ENCODE data around the gene FRMD3. TPM values are rescaled to one million over a fixed set of nuclear protein-coding genes. Genes with fewer than 3 reads are reported as not detected.

The FRMD3 gene
- total RNA-seq, 1 experiment from 2014 or later: 14.5 TPM

- DNase-seq (ENCODE audit: low read depth, low spot score): no peak
- TF ChIP-seq CTCF (IDR thresholded peaks at IDR 0.05) (no peak), SIN3A (IDR thresholded peaks at IDR 0.05; ENCODE audit: borderline replicate concordance, insufficient read depth, low read depth, low read length) (no peak), TCF7L2 (IDR thresholded peaks at IDR 0.05; ENCODE audit: low read depth, low read length) (no peak), POLR2AphosphoS5 (IDR thresholded peaks at IDR 0.05; ENCODE audit: low read depth, low read length) (no peak), REST (IDR thresholded peaks at IDR 0.05; ENCODE audit: insufficient read depth in 1 of 2, low read depth in 2 of 2, low read length in 1 of 2) (no peak)
- intact Hi-C loops (cut with micrococcal nuclease; ENCODE audit: unreplicated experiment) (loop anchor here (5.0 kb wide), 1 partner anchor 199 kb away; no protein-coding TSS in a partner anchor), in situ Hi-C loops (cut with HindIII; ENCODE audit: low pct_unique_long_range_greater_than_20kb, low sequenced_read_pairs) (no loop called here)
- CTCF ChIA-PET: no interaction called here
- BruUV-seq (replicated peaks): no TSS peak
- Histone ChIP-seq H3K27me3 (ENCODE audit: control insufficient read depth, insufficient read depth, low read length) (no peaks in the 10 kb centered on the region), H3K4me1 (ENCODE audit: control insufficient read depth, insufficient read depth, low read length) (peaks cover 15% of the 10 kb centered on the region), H3K4me3 (ENCODE audit: low read depth in 2 of 2, low read length in 2 of 2) (peak overlapping the region; percentile 18 to 74; a peak in 3 of 4 replicates), H3K36me3 (ENCODE audit: control insufficient read depth, insufficient read depth, low read length) (no peaks in the 10 kb centered on the region), H3K9me3 (ENCODE audit: control insufficient read depth, insufficient read depth, low read depth, low read length) (no peaks in the 10 kb centered on the region), H3K27ac (ENCODE audit: low read length) (peak overlapping the region; percentile 80; the same call in 1 of the 2 replicates)
- ATAC-seq: no peak
- POLR2A ChIA-PET: no interaction called here
Observed at GRCh38 chr9:83536332-83536731, 1.9 kb downstream of the FRMD3 start.

- TF ChIP-seq POLR2AphosphoS5 (IDR thresholded peaks at IDR 0.05; ENCODE audit: low read depth, low read length): no peak
- no peak for TF ChIP-seq TCF7L2 (IDR thresholded peaks at IDR 0.05; ENCODE audit: low read depth, low read length)
- TF ChIP-seq REST (IDR thresholded peaks at IDR 0.05; ENCODE audit: insufficient read depth in 1 of 2, low read depth in 2 of 2, low read length in 1 of 2): no peak
- no peak for TF ChIP-seq CTCF (IDR thresholded peaks at IDR 0.05)
- TF ChIP-seq SIN3A (IDR thresholded peaks at IDR 0.05; ENCODE audit: borderline replicate concordance, insufficient read depth, low read depth, low read length): no peak
- Histone ChIP-seq H3K4me1 (ENCODE audit: control insufficient read depth, insufficient read depth, low read length) (peaks cover 15% of the 10 kb centered on the region), H3K9me3 (ENCODE audit: control insufficient read depth, insufficient read depth, low read depth, low read length) (no peaks in the 10 kb centered on the region), H3K36me3 (ENCODE audit: control insufficient read depth, insufficient read depth, low read length) (no peaks in the 10 kb centered on the region), H3K27me3 (ENCODE audit: control insufficient read depth, insufficient read depth, low read length) (no peaks in the 10 kb centered on the region), H3K27ac (ENCODE audit: low read length) (no peak overlapping the region; the same call in 1 of the 2 replicates), H3K4me3 (ENCODE audit: low read depth in 2 of 2, low read length in 2 of 2) (no peak overlapping the region)
- ATAC-seq (no peak), DNase-seq (ENCODE audit: low read depth, low spot score) (no peak)
- POLR2A ChIA-PET: no interaction called here
- TSS peak; percentile 40 for BruUV-seq (replicated peaks)
- CTCF ChIA-PET: no interaction called here
- intact Hi-C loops (cut with micrococcal nuclease; ENCODE audit: unreplicated experiment) (loop anchor here (5.0 kb wide), 1 partner anchor 198 kb away; no protein-coding TSS in a partner anchor), in situ Hi-C loops (cut with HindIII; ENCODE audit: low pct_unique_long_range_greater_than_20kb, low sequenced_read_pairs) (no loop called here)
Observed at GRCh38 chr9:83535736-83536135, 2.5 kb downstream of the FRMD3 start.

Measured in Panc1 (cell line).